Neuronal stem cell (in vitro differentiated cells): ENCODE data around the gene DNTTIP2.
"Not testable (repeated sequence)": the region's sequence is repeated elsewhere in the genome, so short reads cannot be mapped to it uniquely, and the experiment has no call there.

Source experiments
- DNase-seq: peaks from one replicate; pipeline ENCODE4 v3.0.0-alpha.2; 2013; ENCODE audit warnings: low spot score
- H2AFZ ChIP-seq: one replicate; pipeline ENCODE4 v1.6.1; 2013; ENCODE audit warnings: mild to moderate bottlenecking, low read length, inconsistent platforms
- H2AK5ac ChIP-seq: 2 replicates; pipeline ENCODE4 v1.6.1; 2013; ENCODE audit warnings: low read depth, mild to moderate bottlenecking, inconsistent platforms, low read length, moderate library complexity, mixed read lengths
- H2BK120ac ChIP-seq: 2 replicates; pipeline ENCODE4 v1.6.1; 2013; ENCODE audit warnings: low read depth, mild to moderate bottlenecking, inconsistent platforms, low read length, moderate library complexity, mixed read lengths
- H2BK12ac ChIP-seq: one replicate; pipeline ENCODE4 v1.6.1; 2013; ENCODE audit warnings: low read length, inconsistent platforms
- H2BK15ac ChIP-seq: 2 replicates; pipeline ENCODE4 v1.6.1; 2013; ENCODE audit warnings: mild to moderate bottlenecking, low read length, inconsistent platforms, mixed read lengths
- H2BK5ac ChIP-seq: one replicate; pipeline ENCODE4 v1.6.1; 2013; ENCODE audit warnings: inconsistent platforms, mild to moderate bottlenecking, low read length, moderate library complexity
- H3K14ac ChIP-seq: one replicate; pipeline ENCODE4 v1.6.1; 2013; ENCODE audit warnings: low read length, inconsistent platforms
- H3K18ac ChIP-seq: 2 replicates; pipeline ENCODE4 v1.6.1; 2013; ENCODE audit warnings: low read length, inconsistent platforms
- H3K23ac ChIP-seq: 2 replicates; pipeline ENCODE4 v1.6.1; 2013; ENCODE audit warnings: low read depth, mild to moderate bottlenecking, mixed read lengths, low read length, inconsistent platforms; ENCODE audit not compliant: poor library complexity
- H3K27ac ChIP-seq: replicated peaks from 3 replicates; pipeline ENCODE4 v1.5.1; 2013; ENCODE audit warnings: low read length, inconsistent platforms
- H3K27me3 ChIP-seq, 3 experiments: 2 replicates each; pipeline ENCODE4 v1.6.1; 2013; ENCODE audit warnings: low read length in 3 of 3, mild to moderate bottlenecking in 2 of 3, inconsistent platforms in 1 of 3, low read depth in 1 of 3, mixed read lengths in 1 of 3, moderate library complexity in 1 of 3; ENCODE audit not compliant: control insufficient read depth in 3 of 3, insufficient read depth in 3 of 3
- H3K36me3 ChIP-seq, 2 donors: replicated peaks in 1 of 2; 2 replicates each; pipeline ENCODE4 v1.6.1; 2013; ENCODE audit warnings: low read length in 2 of 2; ENCODE audit not compliant: control insufficient read depth in 2 of 2, insufficient read depth in 2 of 2
- H3K4ac ChIP-seq: 2 replicates; pipeline ENCODE4 v1.6.1; 2013; ENCODE audit warnings: inconsistent platforms, mild to moderate bottlenecking, low read length, moderate library complexity
- H3K4me1 ChIP-seq, 2 donors: 1 replicate in 1 of 2; 2 replicates in 1 of 2; pipeline ENCODE4 v1.6.1; 2013; ENCODE audit warnings: low read length in 2 of 2, low read depth in 1 of 2; ENCODE audit not compliant: control insufficient read depth in 2 of 2, insufficient read depth in 1 of 2
- H3K4me2 ChIP-seq: one replicate; pipeline ENCODE4 v1.6.1; 2013; ENCODE audit warnings: mild to moderate bottlenecking, low read length, inconsistent platforms; ENCODE audit not compliant: insufficient read depth, poor library complexity, severe bottlenecking
- H3K4me3 ChIP-seq, 2 donors: 2 replicates each; pipeline ENCODE4 v1.5.1; 2013; ENCODE audit warnings: low read length in 2 of 2, mild to moderate bottlenecking in 2 of 2, inconsistent platforms in 1 of 2, moderate library complexity in 1 of 2
- H3K79me1 ChIP-seq: one replicate; pipeline ENCODE4 v1.6.1; 2013; ENCODE audit warnings: low read depth, mild to moderate bottlenecking, inconsistent platforms, low read length, moderate library complexity
- H3K9ac ChIP-seq: one replicate; pipeline ENCODE4 v1.6.1; 2013; ENCODE audit warnings: mild to moderate bottlenecking, low read depth, low read length, inconsistent platforms; ENCODE audit not compliant: poor library complexity
- H3K9me3 ChIP-seq, 2 donors: replicated peaks in 1 of 2; 2 replicates each; pipeline versions ENCODE3 to v1.6.1; 2013; ENCODE audit warnings: low read length in 2 of 2, mild to moderate bottlenecking in 2 of 2, inconsistent platforms in 1 of 2, low read depth in 1 of 2, mixed read lengths in 1 of 2, moderate library complexity in 1 of 2; ENCODE audit not compliant: control insufficient read depth in 2 of 2, insufficient read depth in 1 of 2
- H4K8ac ChIP-seq: one replicate; pipeline ENCODE4 v1.6.1; 2013; ENCODE audit warnings: low read depth, mild to moderate bottlenecking, inconsistent platforms, low read length, moderate library complexity
- H4K91ac ChIP-seq: one replicate; pipeline ENCODE4 v1.6.1; 2013; ENCODE audit warnings: low read length, low read depth, mild to moderate bottlenecking, inconsistent platforms; ENCODE audit not compliant: poor library complexity
- WGBS, 2 donors: extraction: QIAGEN DNeasy Blood & Tissue Kit; methylation state at CpG; one replicate each; pipeline ENCODE4 v1.1.7; 2013; ENCODE audit warnings: missing lambda C conversion rate in 2 of 2, mixed read lengths in 1 of 2; ENCODE audit not compliant: insufficient read length in 2 of 2, insufficient replicate concordance in 1 of 2; ENCODE audit errors: extremely low coverage in 2 of 2; 5-methylcytosine and 5-hydroxymethylcytosine counted together

DNTTIP2 gene

DNA sequence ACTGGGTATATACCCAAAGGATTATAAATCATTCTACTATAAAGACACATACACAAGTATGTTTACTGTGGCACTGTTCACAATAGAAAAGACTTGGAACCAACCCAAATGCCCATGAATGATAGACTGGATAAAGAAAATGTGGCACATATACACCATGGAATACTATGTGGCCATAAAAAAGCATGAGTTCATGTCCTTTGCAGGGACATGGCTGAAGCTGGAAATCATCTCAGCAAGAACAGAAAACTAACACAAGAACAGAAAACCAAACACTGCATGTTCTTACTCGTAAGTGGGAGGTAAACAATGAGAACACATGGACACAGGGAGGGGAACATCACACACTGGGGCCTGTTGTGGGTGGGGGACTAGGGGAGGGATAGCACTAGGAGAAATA, 10.5 kb downstream of the DNTTIP2 start:
- not testable (repeated sequence) for H3K4ac ChIP-seq, H2BK15ac ChIP-seq, H3K4me3 ChIP-seq, H3K18ac ChIP-seq, H2AFZ ChIP-seq, H3K4me1 ChIP-seq, H2AK5ac ChIP-seq, H2BK120ac ChIP-seq, H3K9ac ChIP-seq, H3K23ac ChIP-seq, H3K79me1 ChIP-seq, DNase-seq, H3K27ac ChIP-seq, H3K14ac ChIP-seq, H2BK12ac ChIP-seq, H2BK5ac ChIP-seq, H4K8ac ChIP-seq, H4K91ac ChIP-seq, H3K4me2 ChIP-seq, H3K27me3 ChIP-seq, H3K9me3 ChIP-seq
- H3K36me3 ChIP-seq, result peaks cover 19 to 63% of the 10 kb centered on the region in 2 donors
- whole genome bisulfite sequencing, 2 donors, result no CpG with 5 or more reads among the region's 1 CpG

DNA sequence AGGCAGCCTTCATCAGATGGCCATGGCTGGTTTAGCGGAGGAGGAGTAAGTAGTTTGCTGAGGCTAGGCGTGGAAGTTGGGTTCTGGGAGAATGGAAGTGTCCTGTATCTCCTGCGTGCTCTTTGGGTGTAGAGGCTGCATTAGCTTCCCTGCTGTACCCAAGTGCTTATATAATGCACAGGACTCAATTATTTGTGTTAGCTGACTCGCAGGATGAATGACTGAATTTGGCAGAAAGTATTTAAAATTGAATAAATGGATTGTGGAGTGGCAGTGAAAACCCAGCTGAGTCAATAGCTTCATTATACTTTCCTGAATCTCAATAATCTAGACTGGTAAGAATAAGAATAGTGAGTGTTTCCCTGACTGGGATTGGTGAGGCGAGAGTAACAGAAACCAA, 13.8 kb downstream of the DNTTIP2 start:
- H3K23ac ChIP-seq, result no peak overlapping the region
- no peaks in the 10 kb centered on the region for H3K4me1 ChIP-seq
- peaks cover 7 to 31% of the 10 kb centered on the region in 2 donors for H3K36me3 ChIP-seq
- H2BK12ac ChIP-seq, result no peak overlapping the region
- H3K18ac ChIP-seq, result no peak overlapping the region
- no peaks in the 10 kb centered on the region for H3K27me3 ChIP-seq
- no peak overlapping the region for H3K4me3 ChIP-seq
- no peak overlapping the region for H3K4ac ChIP-seq
- H3K79me1 ChIP-seq, result no peaks in the 10 kb centered on the region
- no peak overlapping the region for H2BK5ac ChIP-seq
- no peaks in the 10 kb centered on the region for H3K9me3 ChIP-seq
- no CpG with 5 or more reads among the region's 5 CpGs for WGBS, 2 donors
- DNase-seq, result no peak
- no peak overlapping the region for H3K27ac ChIP-seq
- H2BK120ac ChIP-seq, result no peak overlapping the region
- H2AFZ ChIP-seq, result no peak overlapping the region
- no peak overlapping the region for H2BK15ac ChIP-seq
- H3K4me2 ChIP-seq, result no peak overlapping the region
- no peak overlapping the region for H3K14ac ChIP-seq
- no peak overlapping the region for H4K91ac ChIP-seq
- no peak overlapping the region for H2AK5ac ChIP-seq
- no peak overlapping the region for H3K9ac ChIP-seq
- H4K8ac ChIP-seq, result no peak overlapping the region

DNA sequence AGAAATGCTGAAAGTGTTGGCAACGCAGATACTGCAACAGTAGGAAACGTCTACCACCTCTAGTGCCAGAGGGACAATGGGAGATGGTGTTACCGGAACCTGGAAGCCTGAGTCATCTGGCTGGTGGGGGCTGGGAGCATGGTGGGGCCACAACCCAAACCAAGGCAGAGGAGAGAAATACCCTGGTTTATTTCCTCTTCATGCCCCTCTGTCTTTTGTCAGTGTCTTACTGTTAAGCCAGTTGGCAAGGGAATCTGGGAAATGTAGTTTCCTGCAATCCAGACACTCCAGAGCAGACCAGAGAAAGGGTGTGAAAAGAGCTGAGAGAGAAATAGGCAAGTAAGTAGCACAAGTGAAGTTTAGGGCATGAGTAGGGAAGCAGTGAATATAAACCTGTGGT, 14.8 kb downstream of the DNTTIP2 start:
- no CpG with 5 or more reads among the region's 3 CpGs for WGBS, 2 donors
- Histone ChIP-seq H3K4me1 (no peaks in the 10 kb centered on the region), H3K27me3 (no peaks in the 10 kb centered on the region)

DNA sequence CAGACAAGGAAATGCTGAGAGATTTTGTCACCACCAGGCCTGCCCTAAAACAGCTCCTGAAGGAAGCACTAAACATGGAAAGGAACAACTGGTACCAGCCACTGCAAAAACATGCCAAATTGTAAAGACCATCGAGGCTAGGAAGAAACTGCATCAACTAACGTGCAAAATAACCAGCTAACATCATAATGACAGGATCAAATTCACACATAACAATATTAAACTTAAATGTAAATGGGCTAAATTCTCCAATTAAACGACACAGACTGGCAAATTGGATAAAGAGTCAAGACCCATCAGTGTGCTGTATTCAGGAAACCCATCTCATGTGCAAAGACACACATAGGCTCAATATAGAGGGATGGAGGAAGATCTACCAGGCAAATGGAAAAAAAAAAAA, 21.4 kb downstream of the DNTTIP2 start:
- not testable (repeated sequence) for H3K9ac ChIP-seq, H2BK12ac ChIP-seq, H2AFZ ChIP-seq

More for the DNA sequence above, 14.8 kb downstream of the DNTTIP2 start:
- Histone ChIP-seq H3K23ac (no peak overlapping the region), H2BK12ac (no peak overlapping the region), H3K9me3 (no peaks in the 10 kb centered on the region), H2BK5ac (no peak overlapping the region), H3K4me3 (no peak overlapping the region), H2AK5ac (no peak overlapping the region), H3K18ac (no peak overlapping the region), H3K27ac (no peak overlapping the region), H2AFZ (no peak overlapping the region), H3K9ac (no peak overlapping the region), H2BK15ac (no peak overlapping the region), H4K8ac (no peak overlapping the region), H2BK120ac (no peak overlapping the region), H3K14ac (no peak overlapping the region), H3K4ac (no peak overlapping the region), H3K4me2 (no peak overlapping the region), H4K91ac (no peak overlapping the region), H3K79me1 (no peaks in the 10 kb centered on the region), H3K36me3 (peaks cover 3 to 20% of the 10 kb centered on the region in 2 donors)
- no peak for DNase-seq

More for the DNA sequence above, 21.4 kb downstream of the DNTTIP2 start:
- not testable (repeated sequence) for H2BK15ac ChIP-seq, H3K14ac ChIP-seq, H2BK5ac ChIP-seq, DNase-seq, H3K4me2 ChIP-seq, H3K27me3 ChIP-seq, H3K79me1 ChIP-seq, H3K4ac ChIP-seq, H3K18ac ChIP-seq, H3K4me3 ChIP-seq, H3K9me3 ChIP-seq, H3K4me1 ChIP-seq, H2BK120ac ChIP-seq, H4K8ac ChIP-seq, H3K27ac ChIP-seq, H3K36me3 ChIP-seq, H3K23ac ChIP-seq, H2AK5ac ChIP-seq, H4K91ac ChIP-seq
- no CpG with 5 or more reads among the region's 3 CpGs for WGBS, 2 donors
